ELR (cell line): Measurements from ENCODE around the gene USH2A.

Source experiments
- DNase-seq: peaks from one replicate; pipeline ENCODE4 v3.0.0-alpha.2; 2015; ENCODE audit warnings: low read depth

The USH2A gene

GRCh38 chr1:215597961-215598360 lies 825.3 kb downstream of the USH2A start:
- no peak for DNase-seq

- peak; percentile 13 for DNase-seq
Observed at GRCh38 chr1:215595231-215595630, 828.0 kb downstream of the USH2A start.

GRCh38 chr1:215594640-215595039 lies 828.6 kb downstream of the USH2A start:
- DNase-seq, result no peak

- no peak for DNase-seq
Observed at GRCh38 chr1:215590779-215591491, 832.3 kb downstream of the USH2A start.

- no peak for DNase-seq
Observed at GRCh38 chr1:215589650-215590435, 833.4 kb downstream of the USH2A start.

- DNase-seq, result no peak
Observed at GRCh38 chr1:215584389-215584788, 838.9 kb downstream of the USH2A start.

GRCh38 chr1:215583185-215583749 lies 840.0 kb downstream of the USH2A start:
- DNase-seq, result no peak

GRCh38 chr1:215581896-215582295 lies 841.4 kb downstream of the USH2A start:
- DNase-seq, result no peak
